ENCODE measurements around the gene HS6ST2.
"Not testable (repeated sequence)": the region's sequence is repeated elsewhere in the genome, so short reads cannot be mapped to it uniquely, and the experiment has no call there.

The HS6ST2 gene

GRCh38 chrX:132940727-132941327 is 17.6 kb downstream of the HS6ST2 start:
- no peaks in the 10 kb centered on the region for H3K4me1 ChIP-seq (ENCODE audit: control insufficient read depth, insufficient read depth, low read length, poor library complexity, severe bottlenecking)
- H3K27ac ChIP-seq (ENCODE audit: low read depth, low read length, severe bottlenecking) = no peak overlapping the region
- H3K9me3 ChIP-seq (ENCODE audit: control insufficient read depth, low read length) = no peaks in the 10 kb centered on the region
- H3K36me3 ChIP-seq (ENCODE audit: control insufficient read depth, insufficient read depth, low read length) = no peaks in the 10 kb centered on the region
- WGBS, 2 experiments (ENCODE audit: insufficient coverage in 2 of 2) = no CpG with 5 or more reads among the region's 4 CpGs
- H3K4me3 ChIP-seq (ENCODE audit: extremely low read depth, insufficient read depth, low read length, poor library complexity, severe bottlenecking) = no peak overlapping the region

- 82% methylated on average over 3 of the region's 8 CpGs; no CpG with 5 or more reads in 1 of the 2 experiments for WGBS, 2 experiments (ENCODE audit: insufficient coverage in 2 of 2)
- Histone ChIP-seq H3K9me3 (ENCODE audit: control insufficient read depth, low read length) (no peaks in the 10 kb centered on the region), H3K4me1 (ENCODE audit: control insufficient read depth, insufficient read depth, low read length, poor library complexity, severe bottlenecking) (no peaks in the 10 kb centered on the region)
These were observed 25.3 kb downstream of the HS6ST2 start for GRCh38 chrX:132933170-132933569.

GRCh38 chrX:132924426-132924825 is 34.0 kb downstream of the HS6ST2 start:
- no peak overlapping the region for H3K4me3 ChIP-seq (ENCODE audit: extremely low read depth, insufficient read depth, low read length, poor library complexity, severe bottlenecking)
- no peaks in the 10 kb centered on the region for H3K9me3 ChIP-seq (ENCODE audit: control insufficient read depth, low read length)
- no peak overlapping the region for H3K27ac ChIP-seq (ENCODE audit: low read depth, low read length, severe bottlenecking)
- H3K4me1 ChIP-seq (ENCODE audit: control insufficient read depth, insufficient read depth, low read length, poor library complexity, severe bottlenecking) = no peaks in the 10 kb centered on the region
- H3K36me3 ChIP-seq (ENCODE audit: control insufficient read depth, insufficient read depth, low read length) = no peaks in the 10 kb centered on the region
- WGBS, 2 experiments (ENCODE audit: insufficient coverage in 2 of 2) = 89% methylated on average over 4 of the region's 5 CpGs; no CpG with 5 or more reads in 1 of the 2 experiments

More at GRCh38 chrX:132933170-132933569, 25.3 kb downstream of the HS6ST2 start:
- no peak overlapping the region for H3K4me3 ChIP-seq (ENCODE audit: extremely low read depth, insufficient read depth, low read length, poor library complexity, severe bottlenecking)
- no peaks in the 10 kb centered on the region for H3K36me3 ChIP-seq (ENCODE audit: control insufficient read depth, insufficient read depth, low read length)
- H3K27ac ChIP-seq (ENCODE audit: low read depth, low read length, severe bottlenecking) = no peak overlapping the region

GRCh38 chrX:132918523-132918922 is 39.9 kb downstream of the HS6ST2 start:
- Histone ChIP-seq H3K4me3 (ENCODE audit: extremely low read depth, insufficient read depth, low read length, poor library complexity, severe bottlenecking) (no peak overlapping the region), H3K9me3 (ENCODE audit: control insufficient read depth, low read length) (no peaks in the 10 kb centered on the region), H3K4me1 (ENCODE audit: control insufficient read depth, insufficient read depth, low read length, poor library complexity, severe bottlenecking) (no peaks in the 10 kb centered on the region), H3K36me3 (ENCODE audit: control insufficient read depth, insufficient read depth, low read length) (no peaks in the 10 kb centered on the region), H3K27ac (ENCODE audit: low read depth, low read length, severe bottlenecking) (no peak overlapping the region)

- no peaks in the 10 kb centered on the region for H3K36me3 ChIP-seq (ENCODE audit: control insufficient read depth, insufficient read depth, low read length)
- no peaks in the 10 kb centered on the region for H3K4me1 ChIP-seq (ENCODE audit: control insufficient read depth, insufficient read depth, low read length, poor library complexity, severe bottlenecking)
- H3K4me3 ChIP-seq (ENCODE audit: extremely low read depth, insufficient read depth, low read length, poor library complexity, severe bottlenecking) = no peak overlapping the region
- WGBS, 2 experiments (ENCODE audit: insufficient coverage in 2 of 2) = 80 to 100% methylated on average over 1 of the region's 3 CpGs
- peaks cover 3% of the 10 kb centered on the region for H3K9me3 ChIP-seq (ENCODE audit: control insufficient read depth, low read length)
- no peak overlapping the region for H3K27ac ChIP-seq (ENCODE audit: low read depth, low read length, severe bottlenecking)
These were observed 42.1 kb downstream of the HS6ST2 start for GRCh38 chrX:132916349-132916748.

GRCh38 chrX:132909643-132910042 is 48.8 kb downstream of the HS6ST2 start:
- Histone ChIP-seq H3K36me3 (ENCODE audit: control insufficient read depth, insufficient read depth, low read length) (no peaks in the 10 kb centered on the region), H3K9me3 (ENCODE audit: control insufficient read depth, low read length) (peaks cover 3% of the 10 kb centered on the region), H3K27ac (ENCODE audit: low read depth, low read length, severe bottlenecking) (no peak overlapping the region), H3K4me1 (ENCODE audit: control insufficient read depth, insufficient read depth, low read length, poor library complexity, severe bottlenecking) (no peaks in the 10 kb centered on the region), H3K4me3 (ENCODE audit: extremely low read depth, insufficient read depth, low read length, poor library complexity, severe bottlenecking) (no peak overlapping the region)
- WGBS, 2 experiments (ENCODE audit: insufficient coverage in 2 of 2) = no CpG with 5 or more reads among the region's 4 CpGs

GRCh38 chrX:132908891-132909290 is 49.5 kb downstream of the HS6ST2 start:
- Histone ChIP-seq H3K4me3 (ENCODE audit: extremely low read depth, insufficient read depth, low read length, poor library complexity, severe bottlenecking) (no peak overlapping the region), H3K36me3 (ENCODE audit: control insufficient read depth, insufficient read depth, low read length) (no peaks in the 10 kb centered on the region), H3K27ac (ENCODE audit: low read depth, low read length, severe bottlenecking) (no peak overlapping the region), H3K4me1 (ENCODE audit: control insufficient read depth, insufficient read depth, low read length, poor library complexity, severe bottlenecking) (no peaks in the 10 kb centered on the region), H3K9me3 (ENCODE audit: control insufficient read depth, low read length) (peaks cover 3% of the 10 kb centered on the region)

GRCh38 chrX:132900633-132901293 is 57.7 kb downstream of the HS6ST2 start:
- no peak overlapping the region for H3K27ac ChIP-seq (ENCODE audit: low read depth, low read length, severe bottlenecking)
- H3K4me1 ChIP-seq (ENCODE audit: control insufficient read depth, insufficient read depth, low read length, poor library complexity, severe bottlenecking) = no peaks in the 10 kb centered on the region
- H3K4me3 ChIP-seq (ENCODE audit: extremely low read depth, insufficient read depth, low read length, poor library complexity, severe bottlenecking) = no peak overlapping the region
- WGBS, 2 experiments (ENCODE audit: insufficient coverage in 2 of 2) = no CpG with 5 or more reads among the region's 1 CpG
- H3K36me3 ChIP-seq (ENCODE audit: control insufficient read depth, insufficient read depth, low read length) = no peaks in the 10 kb centered on the region
- H3K9me3 ChIP-seq (ENCODE audit: control insufficient read depth, low read length) = no peaks in the 10 kb centered on the region

GRCh38 chrX:132887569-132887968 is 70.9 kb downstream of the HS6ST2 start:
- Histone ChIP-seq H3K4me3 (ENCODE audit: extremely low read depth, insufficient read depth, low read length, poor library complexity, severe bottlenecking) (no peak overlapping the region), H3K27ac (ENCODE audit: low read depth, low read length, severe bottlenecking) (no peak overlapping the region), H3K36me3 (ENCODE audit: control insufficient read depth, insufficient read depth, low read length) (no peaks in the 10 kb centered on the region), H3K4me1 (ENCODE audit: control insufficient read depth, insufficient read depth, low read length, poor library complexity, severe bottlenecking) (no peaks in the 10 kb centered on the region), H3K9me3 (ENCODE audit: control insufficient read depth, low read length) (no peaks in the 10 kb centered on the region)

GRCh38 chrX:132883358-132883915 is 75.0 kb downstream of the HS6ST2 start:
- Histone ChIP-seq H3K27ac (ENCODE audit: low read depth, low read length, severe bottlenecking) (no peak overlapping the region), H3K36me3 (ENCODE audit: control insufficient read depth, insufficient read depth, low read length) (no peaks in the 10 kb centered on the region), H3K4me3 (ENCODE audit: extremely low read depth, insufficient read depth, low read length, poor library complexity, severe bottlenecking) (no peak overlapping the region), H3K9me3 (ENCODE audit: control insufficient read depth, low read length) (no peaks in the 10 kb centered on the region), H3K4me1 (ENCODE audit: control insufficient read depth, insufficient read depth, low read length, poor library complexity, severe bottlenecking) (peaks cover 8% of the 10 kb centered on the region)
- 79% methylated on average over 2 of the region's 5 CpGs; no CpG with 5 or more reads in 1 of the 2 experiments for WGBS, 2 experiments (ENCODE audit: insufficient coverage in 2 of 2)

- H3K9me3 ChIP-seq (ENCODE audit: control insufficient read depth, low read length); H3K36me3 ChIP-seq (ENCODE audit: control insufficient read depth, insufficient read depth, low read length); H3K4me3 ChIP-seq (ENCODE audit: extremely low read depth, insufficient read depth, low read length, poor library complexity, severe bottlenecking); H3K27ac ChIP-seq (ENCODE audit: low read depth, low read length, severe bottlenecking): not testable (repeated sequence)
- WGBS, 2 experiments (ENCODE audit: insufficient coverage in 2 of 2) = no CpG with 5 or more reads among the region's 2 CpGs
- H3K4me1 ChIP-seq (ENCODE audit: control insufficient read depth, insufficient read depth, low read length, poor library complexity, severe bottlenecking) = peaks cover 28% of the 10 kb centered on the region
These were observed 77.7 kb downstream of the HS6ST2 start for GRCh38 chrX:132880753-132881152.
